ENCODE data around the gene MEG3. TPM values are rescaled to one million over a fixed set of nuclear protein-coding genes. Genes with fewer than 3 reads are reported as not detected.
A peak's percentile ranks its signal among the peaks of the same experiment; 100 is the strongest.

MEG3 gene
- total and polyA plus RNA-seq, 2 of the 4 experiments (the other 2 are of a cell fraction), result 31.5 to 556 TPM

DNA sequence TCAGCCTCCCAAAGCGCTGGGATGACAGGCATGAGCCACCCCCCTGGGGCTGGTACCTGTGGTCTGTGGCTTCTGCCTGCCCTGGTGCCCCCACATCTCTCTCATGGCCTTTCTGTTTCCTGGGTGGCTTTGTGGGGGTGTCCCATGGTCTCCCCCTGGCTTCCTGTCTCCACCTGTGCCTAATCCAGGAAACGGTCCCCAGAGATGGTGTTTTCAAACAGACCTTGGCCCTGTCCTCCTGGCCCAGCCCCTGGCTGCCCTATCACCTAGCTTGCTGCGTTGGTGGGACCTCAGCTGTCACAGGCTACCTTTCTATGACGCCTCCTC lies 18.1 kb downstream of the MEG3 start (continued):
- TF ChIP-seq, protein P1, sequence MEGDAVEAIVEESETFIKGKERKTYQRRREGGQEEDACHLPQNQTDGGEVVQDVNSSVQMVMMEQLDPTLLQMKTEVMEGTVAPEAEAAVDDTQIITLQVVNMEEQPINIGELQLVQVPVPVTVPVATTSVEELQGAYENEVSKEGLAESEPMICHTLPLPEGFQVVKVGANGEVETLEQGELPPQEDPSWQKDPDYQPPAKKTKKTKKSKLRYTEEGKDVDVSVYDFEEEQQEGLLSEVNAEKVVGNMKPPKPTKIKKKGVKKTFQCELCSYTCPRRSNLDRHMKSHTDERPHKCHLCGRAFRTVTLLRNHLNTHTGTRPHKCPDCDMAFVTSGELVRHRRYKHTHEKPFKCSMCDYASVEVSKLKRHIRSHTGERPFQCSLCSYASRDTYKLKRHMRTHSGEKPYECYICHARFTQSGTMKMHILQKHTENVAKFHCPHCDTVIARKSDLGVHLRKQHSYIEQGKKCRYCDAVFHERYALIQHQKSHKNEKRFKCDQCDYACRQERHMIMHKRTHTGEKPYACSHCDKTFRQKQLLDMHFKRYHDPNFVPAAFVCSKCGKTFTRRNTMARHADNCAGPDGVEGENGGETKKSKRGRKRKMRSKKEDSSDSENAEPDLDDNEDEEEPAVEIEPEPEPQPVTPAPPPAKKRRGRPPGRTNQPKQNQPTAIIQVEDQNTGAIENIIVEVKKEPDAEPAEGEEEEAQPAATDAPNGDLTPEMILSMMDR (conservative IDR thresholded peaks at IDR 0.05; ENCODE audit: low read depth, low read length), result no peak
- no peak for TF ChIP-seq RCOR1 (IDR thresholded peaks at IDR 0.05; ENCODE audit: insufficient replicate concordance, low read length)

DNA sequence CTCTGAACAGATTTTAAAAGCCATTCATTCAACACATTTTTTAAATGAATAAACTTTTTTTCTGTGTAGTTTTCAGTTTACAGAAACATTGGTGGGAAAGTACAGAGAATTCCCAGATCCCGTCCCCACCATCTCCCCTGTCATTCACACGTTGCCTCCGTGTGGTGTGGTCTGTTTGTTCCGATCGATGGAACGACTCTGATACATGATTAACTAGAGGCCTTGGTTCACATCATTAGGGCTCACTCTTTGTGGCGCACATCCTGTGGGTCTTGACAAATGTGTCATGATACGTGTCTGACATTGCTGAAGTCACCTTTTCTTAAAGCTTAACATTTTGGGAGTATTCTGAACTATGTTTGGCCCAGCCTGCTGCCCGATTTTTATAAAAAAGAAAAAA lies 18.5 kb downstream of the MEG3 start:
- in situ Hi-C loops (cut with MboI; ENCODE audit: low sequenced_read_pairs), result loop anchor here (10.0 kb wide), 1 partner anchor 460 kb away; no protein-coding TSS in a partner anchor
- H3K27me3 ChIP-seq (ENCODE audit: control insufficient read depth, insufficient read depth, low read length), result no peaks in the 10 kb centered on the region
- no peak overlapping the region for H4K91ac ChIP-seq (ENCODE audit: insufficient read depth, low read depth, low read length)
- H3K9ac ChIP-seq (ENCODE audit: low read depth, low read length), result no peak overlapping the region
- H3K56ac ChIP-seq (ENCODE audit: extremely low read depth, insufficient read depth, low read length), result no peak overlapping the region
- no peak overlapping the region for H2BK20ac ChIP-seq (ENCODE audit: low read depth, low read length)
- no peaks in the 10 kb centered on the region for H3K9me3 ChIP-seq (ENCODE audit: control insufficient read depth, insufficient read depth, low read length)
- BruUV-seq (replicated peaks), result no TSS peak
- dilution Hi-C loops (cut with HindIII; ENCODE audit: low sequenced_read_pairs, unreplicated experiment), result no loop called here
- H2BK5ac ChIP-seq (ENCODE audit: low read depth, low read length, poor library complexity, severe bottlenecking), result no peak overlapping the region
- H4K20me1 ChIP-seq (ENCODE audit: insufficient read depth, low read length), result peaks cover 99% of the 10 kb centered on the region
- peaks cover 4% of the 10 kb centered on the region; the same call in 1 of the 2 replicates for H3K9me1 ChIP-seq (ENCODE audit: insufficient read depth, low read length)
- H3K4me1 ChIP-seq (ENCODE audit: control insufficient read depth, insufficient read depth, low read length), result peaks cover 16% of the 10 kb centered on the region
- no peak for ATAC-seq (ENCODE audit: low read depth)
- 82% methylated on average over 6 of the region's 9 CpGs; no CpG with 5 or more reads in 1 of the 2 experiments for WGBS, 2 experiments (ENCODE audit: extremely low coverage in 2 of 2, insufficient read length in 1 of 2)
- no peak overlapping the region for H2AFZ ChIP-seq (replicated peaks; ENCODE audit: low read length, poor library complexity)
- H3K27ac ChIP-seq (ENCODE audit: insufficient read depth, low read length), result no peak overlapping the region
- no peak overlapping the region for H3K4ac ChIP-seq (ENCODE audit: low read depth, low read length)
- H2BK120ac ChIP-seq (ENCODE audit: low read depth, low read length), result no peak overlapping the region
- no peak overlapping the region for H2BK15ac ChIP-seq (ENCODE audit: low read depth, low read length)
- intact Hi-C loops (cut with micrococcal nuclease), result loop anchor here (5.0 kb wide), 1 partner anchor 182 kb away; no protein-coding TSS in a partner anchor
- H4K5ac ChIP-seq (ENCODE audit: low read depth, low read length), result no peak overlapping the region
- H3K23ac ChIP-seq (ENCODE audit: low read depth, low read length), result no peak overlapping the region
- no peak for DNase-seq
- no peak overlapping the region for H3K14ac ChIP-seq (replicated peaks; ENCODE audit: low read depth, low read length)
- CTCF ChIA-PET, result no interaction called here
- no peak overlapping the region for H3K4me2 ChIP-seq (ENCODE audit: low read depth, low read length)
- no peak overlapping the region for H2AK9ac ChIP-seq (replicated peaks; ENCODE audit: low read depth, low read length, poor library complexity)
- peak overlapping the region; percentile 55; the same call in 1 of the 2 replicates for H2AK5ac ChIP-seq (ENCODE audit: low read depth, low read length)
- H4K8ac ChIP-seq (ENCODE audit: low read depth in 2 of 2, low read length in 2 of 2), result no peak overlapping the region
- POLR2A ChIA-PET (ENCODE audit: unreplicated experiment), result no interaction called here
- H3K18ac ChIP-seq (ENCODE audit: low read depth, low read length), result no peak overlapping the region
- peaks cover 57% of the 10 kb centered on the region for H3K36me3 ChIP-seq (ENCODE audit: control insufficient read depth, insufficient read depth, low read length)
- H3K4me3 ChIP-seq (ENCODE audit: insufficient read depth, low read depth, low read length), result no peak overlapping the region
- H3K79me1 ChIP-seq (ENCODE audit: low read depth in 1 of 2, low read length in 2 of 2), result peaks cover 3 to 58% of the 10 kb centered on the region in 2 experiments; a peak in 3 of 4 replicates
- TF ChIP-seq POLR2A (IDR thresholded peaks at IDR 0.05; ENCODE audit: low read depth, low read length), result no peak
- no peak for TF ChIP-seq RAD21 (IDR thresholded peaks at IDR 0.05; ENCODE audit: low read length)
- no peak for TF ChIP-seq MXI1 (IDR thresholded peaks at IDR 0.05; ENCODE audit: borderline replicate concordance, low read depth, low read length)
- no peak for TF ChIP-seq CEBPB (IDR thresholded peaks at IDR 0.05; ENCODE audit: low read depth, low read length)
- TF ChIP-seq RCOR1 (IDR thresholded peaks at IDR 0.05; ENCODE audit: insufficient replicate concordance, low read length), result no peak
- no peak for TF ChIP-seq MAFK (IDR thresholded peaks at IDR 0.05; ENCODE audit: low read depth, low read length)
- no peak for TF ChIP-seq MAZ (IDR thresholded peaks at IDR 0.05; ENCODE audit: borderline replicate concordance, low read depth, low read length)
- no peak for TF ChIP-seq CHD1 (IDR thresholded peaks at IDR 0.05; ENCODE audit: low read depth, low read length)
- TF ChIP-seq, protein P2, sequence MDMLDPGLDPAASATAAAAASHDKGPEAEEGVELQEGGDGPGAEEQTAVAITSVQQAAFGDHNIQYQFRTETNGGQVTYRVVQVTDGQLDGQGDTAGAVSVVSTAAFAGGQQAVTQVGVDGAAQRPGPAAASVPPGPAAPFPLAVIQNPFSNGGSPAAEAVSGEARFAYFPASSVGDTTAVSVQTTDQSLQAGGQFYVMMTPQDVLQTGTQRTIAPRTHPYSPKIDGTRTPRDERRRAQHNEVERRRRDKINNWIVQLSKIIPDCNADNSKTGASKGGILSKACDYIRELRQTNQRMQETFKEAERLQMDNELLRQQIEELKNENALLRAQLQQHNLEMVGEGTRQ (IDR thresholded peaks at IDR 0.05; ENCODE audit: low read depth, low read length), result no peak
- no peak for TF ChIP-seq BHLHE40 (IDR thresholded peaks at IDR 0.05; ENCODE audit: low read depth, low read length)
- no peak for TF ChIP-seq SMC3 (IDR thresholded peaks at IDR 0.05; ENCODE audit: low read depth, low read length)
- no peak for TF ChIP-seq RFX5 (IDR thresholded peaks at IDR 0.05; ENCODE audit: low read depth, low read length)
- TF ChIP-seq, protein P3, sequence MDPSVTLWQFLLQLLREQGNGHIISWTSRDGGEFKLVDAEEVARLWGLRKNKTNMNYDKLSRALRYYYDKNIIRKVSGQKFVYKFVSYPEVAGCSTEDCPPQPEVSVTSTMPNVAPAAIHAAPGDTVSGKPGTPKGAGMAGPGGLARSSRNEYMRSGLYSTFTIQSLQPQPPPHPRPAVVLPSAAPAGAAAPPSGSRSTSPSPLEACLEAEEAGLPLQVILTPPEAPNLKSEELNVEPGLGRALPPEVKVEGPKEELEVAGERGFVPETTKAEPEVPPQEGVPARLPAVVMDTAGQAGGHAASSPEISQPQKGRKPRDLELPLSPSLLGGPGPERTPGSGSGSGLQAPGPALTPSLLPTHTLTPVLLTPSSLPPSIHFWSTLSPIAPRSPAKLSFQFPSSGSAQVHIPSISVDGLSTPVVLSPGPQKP (IDR thresholded peaks at IDR 0.05; ENCODE audit: borderline replicate concordance, low read depth, low read length), result no peak
- TF ChIP-seq FOS (IDR thresholded peaks at IDR 0.05; ENCODE audit: low read depth, low read length), result no peak
